Calu3 (cell line): ENCODE measurements around the gene CACNG7. TPM values are rescaled to one million over a fixed set of nuclear protein-coding genes. Genes with fewer than 3 reads are reported as not detected.
A peak's percentile ranks its signal among the peaks of the same experiment; 100 is the strongest.

Experiments used
- BruUV-seq: library from RNA; stranded (reverse); fragments of 400-500 nt; replicated peaks from 2 replicates; lab custom pipeline; 2021; lab: Mats Ljungman, UMichigan
- CTCF ChIA-PET: fragments of 300-600 bp; sonication (Branson Sonifier 250); formaldehyde crosslinking; loops from one replicate; lab custom pipeline; 2022; ENCODE audit warnings: antibody characterized with exemption; lab: Charles Lee
- DNase-seq: peaks from one replicate; pipeline ENCODE4 v3.0.0; 2022
- H3K27ac Mint-ChIP-seq: one replicate; pipeline ENCODE4 v1.8.0; 2022; ENCODE audit warnings: mixed read lengths; ENCODE audit not compliant: unreplicated experiment
- H3K27me3 Mint-ChIP-seq: one replicate; pipeline ENCODE4 v1.8.0; 2022; ENCODE audit warnings: mixed read lengths; ENCODE audit not compliant: unreplicated experiment
- H3K36me3 Mint-ChIP-seq: one replicate; pipeline ENCODE4 v1.8.0; 2022; ENCODE audit warnings: mild to moderate bottlenecking, moderate library complexity, mixed read lengths; ENCODE audit not compliant: insufficient read depth, unreplicated experiment
- H3K4me1 Mint-ChIP-seq: one replicate; pipeline ENCODE4 v1.8.0; 2022; ENCODE audit warnings: mild to moderate bottlenecking, low read depth, mixed read lengths; ENCODE audit not compliant: unreplicated experiment
- H3K4me3 Mint-ChIP-seq: one replicate; pipeline ENCODE4 v1.8.0; 2022; ENCODE audit warnings: mild to moderate bottlenecking, low read depth, moderate library complexity, mixed read lengths; ENCODE audit not compliant: unreplicated experiment
- H3K9me3 Mint-ChIP-seq: one replicate; pipeline ENCODE4 v1.8.0; 2022; ENCODE audit warnings: low read depth, mixed read lengths; ENCODE audit not compliant: unreplicated experiment
- CTCF ChIP-seq: fragments of 200-600 bp; IDR thresholded peaks from one replicate; pipeline ENCODE4 v1.8.0; 2022; ENCODE audit warnings: antibody characterized with exemption; ENCODE audit not compliant: unreplicated experiment
- intact Hi-C: fragments of 100-400 bp; cut with micrococcal nuclease; formaldehyde crosslinking; loops from one replicate; pipeline ENCODE4 v1.10.0; 2022; ENCODE audit not compliant: unreplicated experiment
- total RNA-seq: library from RNA; stranded (reverse); gene quantifications from 2 replicates; pipeline ENCODE4 v1.2.3, GENCODE V29; 2022

Gene CACNG7
- total RNA-seq, 1 experiment from 2014 or later = not detected

GRCh38 chr19:53978975-53979801 is 70.1 kb downstream of the CACNG7 start:
- no peak for DNase-seq
- peaks cover 31% of the 10 kb centered on the region for H3K4me1 Mint-ChIP-seq
- no TSS peak for BruUV-seq
- CTCF ChIA-PET = interaction anchor here (1.8 to 2.3 kb wide), 2 partner anchors 51 to 171 kb away, joined by 11 to 13 read pairs; no protein-coding TSS in a partner anchor
- H3K36me3 Mint-ChIP-seq = peaks cover 57% of the 10 kb centered on the region
- H3K4me3 Mint-ChIP-seq = no peak overlapping the region
- intact Hi-C loops = no loop called here
- H3K9me3 Mint-ChIP-seq = no peaks in the 10 kb centered on the region
- H3K27me3 Mint-ChIP-seq = no peaks in the 10 kb centered on the region
- H3K27ac Mint-ChIP-seq = peak overlapping the region; percentile 96
- no peak for TF ChIP-seq CTCF

DNA sequence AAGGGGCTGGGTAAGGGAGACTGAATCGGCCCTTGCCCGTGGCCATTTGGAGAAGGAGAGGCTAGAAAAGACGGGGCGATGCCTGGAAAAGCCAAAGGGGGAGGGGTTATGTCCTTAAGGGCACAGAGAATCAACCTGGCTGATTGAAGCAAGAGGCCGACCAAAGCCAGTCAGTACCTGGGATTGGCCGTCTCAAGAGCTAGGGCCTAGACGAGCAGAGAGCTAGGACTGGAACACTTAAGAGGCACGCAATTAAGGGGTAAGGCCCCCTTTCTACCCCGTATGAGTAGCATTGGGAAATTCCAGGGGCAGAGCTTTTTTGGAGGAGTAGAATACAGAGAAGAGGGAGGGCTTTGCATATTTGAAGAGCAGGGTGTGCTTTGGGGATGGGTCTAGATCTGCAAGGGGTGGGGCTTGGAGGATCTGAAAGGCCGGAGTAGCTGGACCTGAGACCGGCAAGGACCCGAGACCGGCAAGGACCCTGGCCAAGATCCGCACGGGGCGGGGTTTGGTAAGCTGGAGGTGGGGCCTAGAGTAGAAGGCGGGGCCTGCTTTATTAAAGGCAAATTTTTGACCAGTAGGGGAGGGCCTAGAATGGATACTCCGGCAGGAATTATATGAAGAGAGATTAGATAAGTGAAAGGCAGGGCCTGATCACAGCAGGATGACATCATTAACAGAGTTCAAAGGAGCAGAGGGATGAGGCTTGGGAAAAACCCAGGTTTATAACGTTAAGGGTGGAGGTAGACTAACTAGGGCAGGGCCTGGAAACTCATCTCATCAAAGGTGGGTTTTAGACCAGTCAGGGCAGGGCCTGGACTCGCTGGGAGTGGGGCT is 71.7 kb downstream of the CACNG7 start:
- Mint-ChIP-seq H3K4me3 (no peak overlapping the region), H3K27me3 (no peaks in the 10 kb centered on the region), H3K4me1 (peaks cover 31% of the 10 kb centered on the region), H3K9me3 (no peaks in the 10 kb centered on the region), H3K36me3 (peaks cover 55% of the 10 kb centered on the region), H3K27ac (peak overlapping the region; percentile 96)
- peak; percentile 34 for TF ChIP-seq CTCF
- BruUV-seq = no TSS peak
- DNase-seq = peak; percentile 98
- CTCF ChIA-PET = interaction anchor here (0.5 to 2.7 kb wide), 26 partner anchors 9 to 948 kb away, joined by 3 to 38 read pairs (median 4); partner anchors contain the start of genes CACNG6 and LENG1
- intact Hi-C loops = loop anchor here (1.0 to 10.0 kb wide), 6 partner anchors 22 to 138 kb away; partner anchors contain the start of genes CACNG7, PRPF31 and TFPT

DNA sequence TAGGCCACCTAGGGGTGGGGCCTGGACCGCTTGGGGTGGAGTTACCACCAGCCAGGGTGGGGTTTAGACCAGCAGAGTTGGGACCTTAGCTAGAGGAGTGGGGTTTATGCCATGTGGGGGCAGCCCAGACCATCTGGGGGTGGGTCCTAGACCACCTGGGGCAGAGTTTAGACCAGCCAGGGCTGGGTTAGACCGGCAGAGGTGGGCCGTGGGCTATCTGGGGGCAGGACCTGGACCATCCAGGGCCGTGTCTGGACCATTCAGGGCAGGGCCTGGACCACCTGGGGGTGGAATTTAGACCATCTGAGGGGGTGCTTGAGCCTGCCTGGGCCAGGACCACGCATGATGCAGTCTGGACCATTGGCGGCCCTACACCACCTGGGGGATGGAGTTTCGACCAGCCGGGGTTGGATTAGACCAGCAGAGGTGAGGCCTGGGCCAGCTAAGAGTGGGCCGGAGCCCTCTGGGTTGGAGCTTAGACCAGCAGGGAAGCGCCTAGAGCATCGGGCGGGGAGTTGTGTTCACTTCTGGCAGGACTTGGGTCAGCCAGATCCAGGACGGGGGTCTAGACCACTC is 72.4 kb downstream of the CACNG7 start:
- no TSS peak for BruUV-seq
- H3K27ac Mint-ChIP-seq = peak overlapping the region; percentile 96
- no peaks in the 10 kb centered on the region for H3K9me3 Mint-ChIP-seq
- no peak for TF ChIP-seq CTCF
- H3K4me1 Mint-ChIP-seq = peaks cover 31% of the 10 kb centered on the region
- peak; percentile 95 for DNase-seq
- intact Hi-C loops = loop anchor here (1.0 to 10.0 kb wide), 5 partner anchors 39 to 139 kb away; partner anchors contain the start of genes CACNG7, PRPF31 and TFPT
- H3K36me3 Mint-ChIP-seq = peaks cover 52% of the 10 kb centered on the region
- CTCF ChIA-PET = interaction anchor here (0.6 to 2.7 kb wide), 12 partner anchors 8 to 189 kb away, joined by 3 to 38 read pairs (median 10); partner anchors contain the start of gene CACNG6
- no peak overlapping the region for H3K4me3 Mint-ChIP-seq
- no peaks in the 10 kb centered on the region for H3K27me3 Mint-ChIP-seq

DNA sequence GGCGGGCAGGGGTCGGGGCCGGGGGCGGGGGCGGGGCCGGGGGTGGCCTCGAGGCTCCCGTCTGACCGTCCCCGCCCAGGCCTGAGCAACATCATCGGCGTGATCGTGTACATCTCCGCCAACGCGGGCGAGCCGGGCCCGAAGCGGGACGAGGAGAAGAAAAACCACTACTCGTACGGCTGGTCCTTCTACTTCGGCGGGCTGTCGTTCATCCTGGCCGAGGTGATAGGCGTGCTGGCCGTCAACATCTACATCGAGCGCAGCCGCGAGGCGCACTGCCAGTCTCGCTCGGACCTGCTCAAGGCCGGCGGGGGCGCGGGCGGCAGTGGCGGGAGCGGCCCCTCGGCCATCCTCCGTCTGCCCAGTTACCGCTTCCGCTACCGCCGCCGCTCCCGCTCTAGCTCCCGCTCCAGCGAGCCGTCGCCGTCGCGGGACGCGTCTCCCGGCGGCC is 72.9 kb downstream of the CACNG7 start:
- no peak overlapping the region for H3K4me3 Mint-ChIP-seq
- TSS peak; percentile 10 for BruUV-seq
- peaks cover 48% of the 10 kb centered on the region for H3K36me3 Mint-ChIP-seq
- H3K9me3 Mint-ChIP-seq = no peaks in the 10 kb centered on the region
- DNase-seq = peak; percentile 49
- H3K27me3 Mint-ChIP-seq = no peaks in the 10 kb centered on the region
- H3K27ac Mint-ChIP-seq = peak overlapping the region; percentile 96
- intact Hi-C loops = loop anchor here (5.0 to 10.0 kb wide), 2 partner anchors 75 to 133 kb away; partner anchors contain the start of genes CACNG7, PRPF31 and TFPT
- CTCF ChIA-PET = interaction anchor here (0.6 to 2.7 kb wide), 2 partner anchors 41 to 116 kb away, joined by 5 to 38 read pairs; no protein-coding TSS in a partner anchor
- TF ChIP-seq CTCF = no peak
- H3K4me1 Mint-ChIP-seq = peaks cover 30% of the 10 kb centered on the region
